Breast epithelium (tissue), 4 donors: ENCODE data around the gene PIK3CG. TPM values are rescaled to one million over a fixed set of nuclear protein-coding genes. Genes with fewer than 3 reads are reported as not detected.

Source experiments
- DNase-seq, 2 donors: peaks; one replicate each; pipeline ENCODE4 v3.0.0-alpha.2; 2019; ENCODE audit warnings: low spot score in 2 of 2
- H3K27ac ChIP-seq, 2 donors: fragments of 200-600 bp; sonication (generic) in 1 of 2; one replicate each; pipeline ENCODE4 v1.5.1; 2016 to 2019; ENCODE audit warnings: mild to moderate bottlenecking in 1 of 2
- H3K27me3 ChIP-seq, 2 donors: fragments of 200-600 bp; sonication (generic) in 1 of 2; one replicate each; pipeline versions ENCODE4 v1.5.1 to v1.6.0; 2017 to 2019; ENCODE audit warnings: control low read depth in 1 of 2, mild to moderate bottlenecking in 1 of 2
- H3K36me3 ChIP-seq: fragments of 200-600 bp; one replicate; pipeline ENCODE4 v1.5.1; 2019
- H3K4me1 ChIP-seq, 2 donors: fragments of 200-600 bp; sonication (generic); one replicate each; pipeline ENCODE4 v1.5.1; 2016 to 2019; ENCODE audit warnings: control low read depth in 1 of 2
- H3K4me3 ChIP-seq, 3 donors: fragments of 200-600 bp; sonication (generic); 1 replicate in 2 of 3; 2 replicates in 1 of 3; pipeline ENCODE4 v1.5.1; 2016 to 2019; ENCODE audit warnings: mild to moderate bottlenecking in 3 of 3, moderate library complexity in 2 of 3
- H3K9me3 ChIP-seq, 2 donors: fragments of 200-600 bp; sonication (generic) in 1 of 2; one replicate each; pipeline ENCODE4 v1.5.1; 2016 to 2019; ENCODE audit warnings: control low read depth in 1 of 2
- CTCF ChIP-seq, 3 donors: fragments of 450-650 bp; IDR thresholded peaks; one replicate each; pipeline ENCODE4 v1.5.1; 2016 to 2017; ENCODE audit warnings: antibody characterized with exemption in 3 of 3, mild to moderate bottlenecking in 3 of 3, moderate library complexity in 3 of 3
- POLR2A ChIP-seq: fragments of 450-650 bp; IDR thresholded peaks from one replicate; pipeline ENCODE4 v1.6.1; 2016; ENCODE audit warnings: antibody characterized with exemption, mild to moderate bottlenecking, moderate library complexity
- POLR2AphosphoS5 ChIP-seq, 3 donors: sonication (generic); formaldehyde crosslinking; IDR thresholded peaks; one replicate each; pipeline ENCODE4 v1.6.1; 2017; ENCODE audit warnings: antibody characterized with exemption in 3 of 3
- intact Hi-C: fragments of 100-400 bp; cut with DNase I; formaldehyde crosslinking; loops from one replicate; pipeline ENCODE4 v1.15.1; 2023; ENCODE audit warnings: low total_unique reads
- total RNA-seq, 3 donors: library from RNA; depleted of rRNA; stranded (reverse); fragments of >200 nt; gene quantifications; one replicate each; pipeline ENCODE4 v1.1.0, GENCODE V29; 2016

Gene PIK3CG
- total RNA-seq, 3 donors from 2014 or later = 3.3 to 12.0 (median 5.4) TPM

DNA sequence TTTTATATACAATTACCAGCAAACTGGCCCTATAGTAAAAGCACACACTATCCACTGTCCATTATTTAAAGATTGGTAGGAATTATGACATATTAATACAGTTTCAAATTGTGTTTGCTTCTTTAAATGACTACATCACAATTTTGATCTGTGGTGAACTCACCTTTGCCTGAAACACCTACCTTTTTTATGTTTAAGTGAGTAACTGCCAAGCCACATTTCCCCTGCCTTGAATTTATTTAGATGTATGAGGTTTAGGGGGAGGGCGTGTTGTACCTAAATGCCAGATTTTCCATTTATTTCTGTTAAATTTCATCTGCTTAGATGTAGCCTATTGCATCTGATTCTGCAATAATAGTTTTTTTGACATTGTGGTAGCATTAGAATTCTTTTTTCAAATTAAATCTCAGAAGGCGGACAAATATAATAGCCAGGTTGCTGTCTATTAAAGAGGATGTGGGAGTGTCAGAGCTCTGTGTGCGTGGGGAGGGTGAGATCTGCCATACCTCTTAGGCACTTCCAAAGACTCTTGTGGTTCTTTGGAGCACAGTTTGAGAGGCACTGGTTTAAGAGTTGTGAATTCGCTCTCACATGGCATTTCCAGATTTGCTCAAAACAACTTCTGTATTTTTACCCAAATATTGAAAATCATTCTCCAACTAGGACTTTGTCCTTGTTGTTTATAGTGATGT is 13.8 kb downstream of the PIK3CG start:
- TF ChIP-seq POLR2A = no peak
- no peak for TF ChIP-seq CTCF (IDR thresholded peaks at IDR 0.05)
- intact Hi-C loops = no loop called here

GRCh38 chr7:106881984-106882383 is 16.9 kb downstream of the PIK3CG start:
- no peaks in the 10 kb centered on the region for H3K9me3 ChIP-seq
- no peak overlapping the region for H3K27ac ChIP-seq
- H3K36me3 ChIP-seq = no peaks in the 10 kb centered on the region
- no peaks in the 10 kb centered on the region for H3K4me1 ChIP-seq
- DNase-seq = no peak
- intact Hi-C loops = no loop called here
- no peak for TF ChIP-seq POLR2AphosphoS5 (IDR thresholded peaks at IDR 0.05)
- TF ChIP-seq CTCF (IDR thresholded peaks at IDR 0.05) = no peak
- TF ChIP-seq POLR2A = no peak
- no peak overlapping the region for H3K4me3 ChIP-seq
- no peaks in the 10 kb centered on the region for H3K27me3 ChIP-seq

More for the DNA sequence above, 13.8 kb downstream of the PIK3CG start:
- no peak overlapping the region for H3K27ac ChIP-seq
- H3K9me3 ChIP-seq = peaks cover 0 to 5% of the 10 kb centered on the region in 2 donors
- no peaks in the 10 kb centered on the region for H3K36me3 ChIP-seq
- no peaks in the 10 kb centered on the region for H3K27me3 ChIP-seq
- H3K4me3 ChIP-seq = no peak overlapping the region
- no peaks in the 10 kb centered on the region for H3K4me1 ChIP-seq
- DNase-seq = no peak

GRCh38 chr7:106883456-106884026 is 18.5 kb downstream of the PIK3CG start:
- Histone ChIP-seq H3K27me3 (no peaks in the 10 kb centered on the region), H3K9me3 (no peaks in the 10 kb centered on the region), H3K36me3 (no peaks in the 10 kb centered on the region), H3K4me1 (no peaks in the 10 kb centered on the region), H3K4me3 (no peak overlapping the region), H3K27ac (no peak overlapping the region)
- TF ChIP-seq CTCF (IDR thresholded peaks at IDR 0.05) (no peak), POLR2AphosphoS5 (IDR thresholded peaks at IDR 0.05) (no peak), POLR2A (no peak)
- no peak for DNase-seq
- intact Hi-C loops = no loop called here

- intact Hi-C loops = no loop called here
- Histone ChIP-seq H3K27me3 (no peaks in the 10 kb centered on the region), H3K4me1 (no peaks in the 10 kb centered on the region), H3K36me3 (no peaks in the 10 kb centered on the region), H3K9me3 (no peaks in the 10 kb centered on the region), H3K4me3 (no peak overlapping the region), H3K27ac (no peak overlapping the region)
- DNase-seq = no peak
- TF ChIP-seq POLR2AphosphoS5 (IDR thresholded peaks at IDR 0.05) = no peak
- TF ChIP-seq POLR2A = no peak
- TF ChIP-seq CTCF (IDR thresholded peaks at IDR 0.05) = no peak
These were observed 20.6 kb downstream of the PIK3CG start for GRCh38 chr7:106885652-106886051.

- H3K9me3 ChIP-seq = no peaks in the 10 kb centered on the region
- H3K4me1 ChIP-seq = no peaks in the 10 kb centered on the region
- no peak for TF ChIP-seq CTCF (IDR thresholded peaks at IDR 0.05)
- no peak for TF ChIP-seq POLR2A
- no peak for TF ChIP-seq POLR2AphosphoS5 (IDR thresholded peaks at IDR 0.05)
- no peak overlapping the region for H3K4me3 ChIP-seq
- DNase-seq = no peak
- H3K36me3 ChIP-seq = no peaks in the 10 kb centered on the region
- no peak overlapping the region for H3K27ac ChIP-seq
- no peaks in the 10 kb centered on the region for H3K27me3 ChIP-seq
- intact Hi-C loops = no loop called here
These were observed 22.3 kb downstream of the PIK3CG start for GRCh38 chr7:106887421-106887820.
